NOMO-1 treated with DMSO at 0.1 percent for 48 hours (cell line): ENCODE measurements around the gene TMEM266.

Source experiments
- DNase-seq: peaks from one replicate; lab custom pipeline; 2025; ENCODE audit not compliant: unreplicated experiment; lab: John Stamatoyannopoulos, UW

The TMEM266 gene

DNA sequence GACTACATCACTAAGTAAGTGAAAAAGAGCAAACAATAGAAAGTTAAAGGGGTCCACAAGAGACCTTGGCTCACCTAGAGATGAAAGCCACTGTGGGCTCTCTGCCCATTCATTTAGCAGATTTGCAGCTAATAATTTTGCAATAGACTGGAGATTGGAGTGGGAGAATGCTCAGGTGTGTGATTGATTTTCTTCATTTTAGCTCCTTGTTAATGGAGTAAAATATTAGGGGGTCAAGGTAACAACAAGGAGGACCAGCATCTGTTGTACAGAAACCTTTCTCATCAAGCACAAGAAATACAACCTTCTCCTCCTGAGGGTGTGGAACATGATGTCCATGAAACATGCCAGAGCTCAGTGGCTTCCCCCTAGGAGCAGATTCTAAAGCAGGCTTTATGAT, 63.2 kb downstream of the TMEM266 start:
- DNase-seq, result no peak

DNA sequence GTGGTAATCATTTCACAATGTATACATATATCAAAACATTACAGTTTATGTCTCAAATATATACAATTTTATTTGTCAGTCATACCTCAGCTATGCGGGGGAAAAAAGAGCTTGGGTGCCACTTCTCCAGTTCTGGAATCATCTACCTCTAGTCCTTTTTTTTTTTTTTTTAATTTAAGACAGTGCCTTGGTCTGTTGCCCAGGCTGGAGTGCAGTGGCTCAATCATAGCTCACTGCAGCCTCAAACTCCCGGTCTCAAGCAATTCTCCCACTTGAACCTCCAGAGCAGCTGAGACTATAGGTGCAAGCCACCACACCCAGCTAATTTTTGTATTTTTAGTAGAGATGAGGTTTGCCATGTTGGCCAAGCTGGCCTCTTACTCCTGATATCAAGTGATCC, 67.4 kb downstream of the TMEM266 start:
- no peak for DNase-seq

DNA sequence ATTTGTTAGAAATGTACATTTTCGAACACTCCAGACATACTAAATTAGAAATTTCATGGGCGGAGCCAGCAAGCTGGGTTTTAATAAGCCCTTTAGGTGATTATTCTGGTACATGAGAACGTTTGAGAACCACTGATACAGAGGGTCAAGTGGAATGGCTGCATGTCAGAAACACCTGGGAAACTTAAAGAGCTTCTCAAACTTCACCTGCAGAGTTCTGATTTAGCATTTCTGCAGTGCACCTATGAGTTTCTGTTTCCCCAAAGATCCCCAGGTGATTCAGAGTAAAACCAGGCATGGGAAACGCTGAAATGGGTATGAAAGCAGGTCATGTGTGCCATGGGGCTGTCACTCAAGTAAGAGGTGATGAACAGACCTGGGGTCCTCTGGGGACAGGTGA, 68.1 kb downstream of the TMEM266 start:
- DNase-seq, result no peak

DNA sequence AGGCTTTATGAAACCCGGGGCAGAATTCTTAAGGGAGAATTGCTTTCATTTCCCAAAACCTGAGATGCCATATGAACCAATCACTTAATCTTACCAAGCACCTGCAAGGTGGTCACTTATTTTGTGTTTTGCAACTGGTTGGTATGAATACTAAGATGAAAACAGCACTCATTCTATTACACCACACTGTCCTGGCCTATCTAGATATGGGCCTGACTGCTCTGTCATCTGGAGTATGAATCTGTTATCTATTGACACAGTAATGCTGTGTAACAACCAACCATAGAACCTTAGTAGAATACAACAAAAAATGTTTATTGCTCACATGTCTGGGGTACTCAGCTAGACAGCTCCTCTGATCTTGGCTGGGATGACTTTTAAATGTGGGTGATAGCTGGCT, 74.8 kb downstream of the TMEM266 start:
- no peak for DNase-seq

DNA sequence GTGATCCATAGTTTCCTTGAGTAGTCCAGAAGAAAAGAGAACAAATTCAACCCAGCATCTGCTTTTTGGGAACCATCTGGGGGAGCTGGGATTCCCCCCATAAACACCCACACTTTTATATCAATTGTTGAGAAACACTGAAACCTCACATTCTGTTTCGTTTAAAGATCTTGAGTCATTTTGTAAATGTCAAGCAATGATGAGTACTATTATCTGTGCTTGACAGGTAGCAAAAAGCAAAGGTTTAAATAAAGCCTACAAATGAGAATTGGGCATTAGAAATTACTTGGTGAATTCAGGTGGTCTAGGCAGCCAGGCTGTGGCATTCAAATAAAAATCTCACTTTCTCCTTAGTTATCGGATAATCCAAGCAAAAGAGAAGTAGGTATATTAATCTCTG, 75.7 kb downstream of the TMEM266 start:
- DNase-seq, result no peak

DNA sequence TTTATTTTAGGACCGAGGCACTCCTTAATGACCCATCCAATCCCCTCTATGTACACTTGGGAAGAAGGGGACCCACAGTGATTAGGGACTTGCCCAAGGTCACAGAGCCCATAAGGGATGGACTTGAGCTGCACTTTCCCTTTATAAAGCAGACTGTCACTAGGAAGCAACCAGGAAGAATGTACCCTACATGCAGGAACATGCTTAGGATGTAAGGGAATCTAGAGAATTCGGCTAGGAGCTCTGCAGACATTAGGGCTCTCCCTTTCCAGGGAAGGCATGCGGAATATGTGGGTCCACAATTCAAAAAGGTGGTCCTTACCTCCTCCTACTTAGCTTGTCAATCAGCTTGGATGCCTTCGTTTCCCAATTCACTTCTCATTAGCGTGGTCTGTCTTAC, 78.7 kb downstream of the TMEM266 start:
- no peak for DNase-seq

DNA sequence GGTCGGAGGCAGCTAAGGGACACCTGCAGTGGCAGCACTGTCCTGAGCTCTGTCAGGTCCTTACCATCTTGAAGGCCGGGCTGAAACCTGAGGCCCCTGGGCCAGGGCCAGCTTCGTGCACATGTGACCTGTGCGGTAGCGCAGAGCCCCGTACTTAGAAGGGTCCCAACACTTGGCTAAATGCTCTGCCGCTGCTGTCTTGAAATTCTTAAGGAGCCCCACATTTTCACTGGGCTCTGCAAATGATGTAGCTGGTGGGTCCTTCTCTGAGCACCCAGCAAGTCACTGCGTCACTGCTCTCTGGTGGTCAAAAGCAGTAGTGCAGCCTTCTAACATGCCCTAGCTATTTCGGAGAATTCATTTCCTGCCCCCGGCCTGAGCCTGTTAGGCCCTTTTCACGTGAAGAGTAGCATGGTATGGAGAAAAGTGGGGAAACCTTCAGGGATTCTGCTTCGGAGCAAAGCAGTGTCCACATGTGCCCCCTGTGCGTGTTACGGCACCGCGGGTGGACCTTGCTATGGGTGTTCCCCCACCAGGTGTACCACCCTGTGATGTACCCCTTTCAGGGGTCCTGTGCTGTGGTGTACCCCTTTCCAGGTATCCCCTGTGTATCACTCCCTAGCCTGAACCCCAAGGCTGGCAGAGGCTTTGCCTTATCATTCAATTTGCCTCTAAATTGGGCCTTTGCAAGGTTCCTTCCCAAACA, 79.7 kb downstream of the TMEM266 start:
- peak; percentile 67 for DNase-seq

DNA sequence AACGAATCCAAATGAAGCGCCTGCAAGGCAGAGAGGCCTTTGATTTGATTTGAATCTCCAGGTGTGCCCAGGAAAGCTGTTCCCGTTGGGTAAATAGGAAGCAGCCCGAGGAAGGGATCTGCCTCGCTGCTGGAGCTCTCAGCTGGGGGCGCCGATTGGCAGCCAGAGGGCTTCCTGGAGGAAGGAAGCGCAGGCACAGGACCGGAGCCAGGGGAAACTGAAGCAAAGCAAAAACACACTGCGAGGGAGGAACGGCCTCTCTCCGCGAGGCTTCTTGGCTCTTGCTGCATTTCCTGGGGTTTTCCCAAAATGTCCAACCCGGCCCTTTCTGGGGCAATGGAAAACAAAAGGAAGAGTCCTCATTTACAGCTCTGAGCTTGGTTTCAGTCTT, 80.3 kb downstream of the TMEM266 start:
- DNase-seq, result no peak

DNA sequence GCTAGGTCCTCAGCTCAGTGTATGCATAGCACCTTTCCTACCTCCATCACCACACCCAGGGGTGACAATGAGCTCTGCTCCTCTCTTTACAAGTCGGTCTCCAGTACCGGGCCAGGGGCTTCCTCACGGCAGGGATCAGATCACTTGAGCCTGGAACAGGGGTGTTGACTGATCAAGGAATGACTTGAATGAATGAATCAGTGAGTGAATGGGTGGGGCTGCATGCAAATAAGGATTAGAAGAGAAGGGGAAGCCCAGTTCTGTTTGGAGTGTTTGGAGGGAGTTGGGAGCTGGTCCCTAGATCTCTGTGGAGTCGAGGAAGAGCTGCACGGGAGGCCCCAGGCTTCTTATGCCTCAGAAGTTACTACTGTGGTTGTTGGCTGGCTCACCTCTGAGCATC, 87.0 kb downstream of the TMEM266 start:
- no peak for DNase-seq

DNA sequence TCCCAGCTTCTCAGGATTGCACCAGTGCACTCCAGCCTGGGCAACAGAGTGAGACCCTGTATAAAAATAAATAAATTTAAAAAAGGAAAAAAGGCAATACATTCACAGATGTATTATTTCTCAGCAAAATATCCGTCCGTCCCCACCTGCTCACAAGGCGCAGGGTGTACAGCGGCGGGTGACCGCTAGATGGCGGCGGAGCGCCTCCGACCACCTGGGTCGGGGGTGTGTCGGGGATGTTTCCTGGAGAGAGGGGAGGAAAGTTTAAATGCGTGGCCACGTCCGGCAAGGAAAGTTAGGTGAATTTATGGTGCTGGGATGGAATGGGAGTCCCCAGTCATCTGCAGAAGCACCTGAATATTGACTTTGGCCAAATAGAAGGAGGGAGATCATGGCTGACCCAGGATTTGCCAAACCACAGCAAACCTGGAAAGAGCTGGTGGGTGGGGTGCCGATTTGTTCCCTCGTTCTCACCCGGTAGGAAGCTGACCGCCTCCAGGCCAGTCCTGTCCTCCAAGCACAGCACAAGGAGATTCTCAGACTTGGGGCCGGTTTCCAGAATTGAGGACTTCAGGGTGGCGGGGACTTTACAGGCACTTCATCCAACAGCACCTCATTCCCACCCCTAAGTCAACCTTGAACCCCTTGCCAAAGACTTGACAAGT, 88.3 kb downstream of the TMEM266 start:
- peak; percentile 19 for DNase-seq

DNA sequence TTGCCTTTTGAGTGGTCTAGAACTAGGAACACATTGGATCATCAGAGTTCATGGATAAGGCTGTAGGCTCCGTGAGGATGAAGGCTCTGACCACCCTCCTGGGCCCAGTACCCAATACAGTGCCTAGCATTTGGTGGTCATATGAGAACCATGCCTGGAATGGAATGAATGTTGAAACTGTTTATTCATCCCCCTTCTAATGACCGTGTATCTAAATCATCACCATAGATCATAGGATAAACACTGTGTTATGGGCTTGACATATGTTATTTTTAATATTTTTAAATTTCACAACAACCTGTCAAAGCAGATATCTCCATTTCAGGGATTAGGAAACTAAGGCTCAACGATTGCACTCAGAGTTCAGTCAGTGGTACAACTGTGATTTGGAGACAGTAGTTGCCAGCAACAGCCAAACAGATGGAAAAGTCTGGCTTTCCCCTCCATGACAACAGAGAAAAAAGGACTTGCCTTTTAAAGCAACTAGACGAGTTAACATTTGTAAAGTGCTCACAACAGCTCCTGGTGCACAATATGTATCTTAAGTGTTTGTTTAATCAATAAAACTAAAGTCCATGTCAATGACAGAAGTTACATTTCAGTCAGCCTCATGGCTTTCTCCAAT, 89.6 kb downstream of the TMEM266 start:
- no peak for DNase-seq

DNA sequence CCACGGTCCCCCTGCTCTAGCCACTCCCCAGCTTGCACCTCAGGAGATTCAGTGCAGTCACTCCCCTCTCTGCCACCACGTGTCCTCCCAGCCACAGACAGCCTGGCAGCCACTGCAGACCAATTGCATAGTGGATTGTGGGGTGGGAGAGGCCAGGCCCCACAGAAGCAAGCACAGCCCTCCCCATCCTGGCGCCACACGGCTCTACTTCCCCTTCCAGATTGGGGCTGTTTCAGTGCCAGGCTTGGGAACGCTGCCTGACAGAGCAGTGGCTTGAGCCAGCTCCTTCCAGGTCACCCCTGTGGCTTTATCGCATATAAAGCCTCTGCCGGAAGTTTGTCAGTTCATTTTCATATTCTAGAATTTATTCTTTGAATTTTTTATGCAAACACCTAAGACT, 90.7 kb downstream of the TMEM266 start:
- peak; percentile 77 for DNase-seq

DNA sequence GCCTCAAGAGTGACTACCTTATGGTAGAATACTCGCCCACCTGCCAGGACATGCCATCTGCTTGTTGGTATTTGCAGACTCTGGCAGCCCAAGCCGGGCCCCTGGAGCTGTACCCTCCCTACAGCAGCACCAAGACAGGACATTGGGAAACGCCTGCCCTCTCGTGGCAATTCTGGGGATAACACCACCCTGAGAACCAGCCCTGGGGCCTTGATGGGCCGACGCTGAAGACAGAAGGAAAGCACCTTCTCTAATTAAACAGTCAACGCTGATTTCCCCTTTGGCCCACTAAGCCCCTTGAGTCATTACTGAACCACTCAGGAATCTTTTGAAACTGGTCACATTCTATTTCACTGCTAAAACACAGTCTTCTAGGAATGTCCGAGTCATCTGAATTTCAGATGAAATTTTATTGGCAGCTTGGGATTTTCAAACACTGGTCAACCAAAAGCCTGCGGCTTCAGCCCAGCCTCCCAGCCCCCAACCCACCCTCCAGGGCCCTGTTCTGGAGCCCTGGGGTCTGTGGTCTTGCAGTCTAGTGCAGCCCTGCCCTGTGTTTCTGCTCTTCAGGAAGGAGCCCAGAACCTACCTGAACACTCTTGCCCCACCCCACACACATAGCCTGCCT, 91.3 kb downstream of the TMEM266 start:
- DNase-seq, result peak; percentile 79

DNA sequence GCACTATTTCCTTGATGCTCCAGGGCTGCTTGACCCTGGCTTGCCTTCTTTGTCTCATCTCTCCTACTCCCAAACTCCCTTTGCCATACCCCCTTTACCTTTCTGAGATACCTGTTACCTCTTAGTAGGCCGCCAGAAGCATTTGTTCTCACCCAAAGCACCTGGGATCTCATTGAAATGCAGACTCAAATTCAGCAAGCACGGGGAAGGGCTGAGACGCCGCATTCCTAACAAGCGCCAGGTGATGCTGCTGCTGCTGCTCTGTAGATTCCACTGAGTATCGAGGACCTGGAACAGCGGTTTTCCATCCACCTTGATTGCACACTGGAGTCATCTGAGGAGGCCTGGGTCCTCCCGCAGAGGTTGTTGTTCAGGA, 91.8 kb downstream of the TMEM266 start:
- DNase-seq, result no peak

DNA sequence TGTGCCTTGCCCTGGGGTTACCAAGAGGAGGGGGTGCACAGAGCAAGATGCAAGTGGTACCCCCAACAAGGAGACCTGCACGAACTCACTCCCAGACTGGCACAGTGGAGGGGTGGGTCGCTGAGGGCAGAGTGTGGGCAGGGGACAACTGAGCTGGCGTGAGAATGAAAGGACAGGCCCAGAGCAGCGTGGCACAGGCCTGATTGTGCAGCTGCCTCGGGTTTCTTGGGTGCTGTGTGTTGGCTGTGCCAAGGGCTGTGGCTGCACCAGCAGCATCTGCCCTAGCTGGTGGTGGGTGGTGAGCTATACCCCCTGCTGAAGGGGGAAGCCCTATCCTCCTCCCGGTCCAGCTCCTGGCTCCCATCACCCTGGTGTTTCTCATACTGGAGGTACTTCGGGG, 92.4 kb downstream of the TMEM266 start:
- no peak for DNase-seq

DNA sequence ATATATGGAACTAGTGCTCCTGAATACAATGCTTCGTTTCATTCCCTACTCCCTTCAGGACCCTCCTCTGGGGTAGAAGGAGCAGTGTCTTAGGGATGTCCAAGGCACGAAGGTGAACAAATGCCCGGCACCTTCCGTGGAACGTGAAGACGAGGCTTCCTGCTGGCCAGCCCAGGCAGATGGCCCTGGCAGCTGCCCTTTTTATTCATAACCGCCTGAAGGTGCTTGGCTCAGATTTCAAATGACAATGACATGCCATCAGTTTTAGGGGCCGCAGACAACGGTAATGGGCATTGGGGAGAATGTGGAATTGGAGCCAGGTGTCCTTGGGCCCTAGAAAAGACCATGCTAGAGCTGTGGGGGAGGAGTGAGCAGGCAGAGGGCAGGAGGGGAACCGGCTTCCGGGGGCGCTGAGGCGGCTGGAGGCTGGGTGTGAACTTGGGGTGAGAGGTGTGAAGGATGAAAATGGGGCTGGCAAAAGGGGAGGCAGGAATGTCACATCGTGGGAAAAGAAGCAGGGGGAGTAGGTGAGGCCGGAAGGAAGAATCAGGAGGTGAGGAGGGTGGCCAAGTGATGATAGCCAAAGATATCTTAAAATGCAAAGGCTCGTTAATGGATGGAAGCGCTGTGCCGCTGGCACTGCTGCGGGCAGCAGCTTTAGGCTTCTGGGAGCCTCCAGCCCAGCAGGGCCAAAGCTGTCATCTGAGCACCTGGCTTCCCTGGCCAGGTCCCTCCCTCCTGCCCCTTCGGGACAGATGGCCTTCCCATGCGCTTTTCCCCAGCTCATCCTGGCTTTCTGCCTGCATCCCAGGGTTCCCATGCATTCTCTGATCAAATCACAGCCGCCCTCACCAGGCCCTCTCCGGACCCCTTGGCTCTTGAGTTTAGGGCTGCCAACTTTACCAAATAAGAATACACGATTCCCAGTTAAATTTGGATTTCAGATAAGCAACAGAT, 93.7 kb downstream of the TMEM266 start:
- no peak for DNase-seq

DNA sequence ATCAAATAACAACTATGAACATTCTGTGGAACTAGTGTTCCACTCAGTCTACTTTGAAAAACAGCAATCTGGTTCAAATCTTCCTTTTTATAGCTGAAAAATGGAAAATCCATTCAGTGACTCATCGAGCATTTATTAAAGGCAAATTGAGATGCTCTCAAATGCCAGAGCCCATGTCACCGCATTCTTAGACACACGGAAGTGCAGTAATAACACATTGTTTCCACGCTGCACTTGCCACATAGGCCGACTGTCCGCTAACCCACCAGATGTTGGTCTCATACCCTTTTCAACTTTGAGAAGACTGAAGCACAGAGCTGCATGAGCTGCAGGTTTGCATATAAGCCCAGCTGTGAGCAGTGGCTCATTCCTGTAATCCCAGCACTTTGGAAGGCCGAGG, 95.9 kb downstream of the TMEM266 start:
- DNase-seq, result no peak

DNA sequence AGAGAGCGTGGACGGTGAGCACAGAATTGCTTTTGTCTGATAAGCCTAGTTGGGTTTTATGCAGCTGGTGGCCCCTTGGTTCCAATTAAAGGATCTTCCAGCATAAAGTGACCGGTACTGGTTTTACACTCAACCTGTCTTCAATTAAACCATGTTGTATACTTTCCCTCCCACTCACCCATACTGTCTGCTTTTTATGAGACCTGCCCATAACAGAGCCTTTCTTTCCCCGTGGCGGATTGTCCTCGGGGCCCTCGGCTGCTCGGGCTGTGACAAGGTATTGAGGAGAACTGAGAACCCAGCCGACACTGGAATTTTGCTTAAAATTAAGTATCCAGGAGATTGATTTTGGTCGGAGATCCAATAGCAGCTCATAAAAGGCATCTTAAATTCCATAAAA, 98.4 kb downstream of the TMEM266 start:
- no peak for DNase-seq

DNA sequence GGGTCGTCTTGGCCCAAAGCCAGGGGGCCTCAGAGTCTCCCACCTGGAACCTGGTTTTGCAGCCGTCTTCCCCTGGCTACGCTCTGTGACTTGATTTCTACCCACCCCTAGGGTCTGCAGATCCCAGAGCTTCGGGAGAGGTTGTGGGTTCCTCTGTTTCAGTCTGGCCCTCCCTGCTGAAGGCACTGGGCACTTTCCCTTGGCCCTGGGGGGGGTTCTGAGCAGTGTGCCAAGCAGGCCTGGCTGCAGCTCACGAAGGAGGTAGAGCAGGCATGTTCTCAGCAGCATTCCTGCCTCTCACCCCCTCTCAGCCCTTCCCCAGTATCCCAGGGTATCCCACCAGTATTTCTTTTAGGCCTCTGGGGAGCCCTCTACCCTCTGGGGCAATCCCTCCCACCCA, 99.0 kb downstream of the TMEM266 start:
- DNase-seq, result no peak

DNA sequence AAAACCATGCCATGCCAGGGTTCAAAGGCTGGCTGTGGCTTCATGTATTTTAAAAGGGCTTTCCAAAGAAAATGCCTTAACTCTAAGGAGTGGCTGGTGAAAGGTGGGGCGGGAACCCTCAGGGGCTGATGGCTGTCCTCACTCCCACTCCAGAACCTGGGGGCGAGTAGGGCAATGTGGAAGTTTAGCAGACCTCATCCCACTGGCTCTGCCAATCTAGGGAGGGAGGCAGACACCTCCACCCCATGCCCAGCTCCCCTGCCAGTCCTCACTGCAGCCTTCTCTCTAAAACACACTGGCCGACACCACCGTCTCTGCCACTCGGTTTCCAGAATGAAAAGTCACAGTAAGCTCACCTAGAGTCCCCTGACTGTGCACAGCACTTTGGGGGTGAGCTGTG, 99.5 kb downstream of the TMEM266 start:
- no peak for DNase-seq
